GM21619 (cell line): ENCODE data around the gene UBA52.
"Not testable (repeated sequence)": the region's sequence is repeated elsewhere in the genome, so short reads cannot be mapped to it uniquely, and the experiment has no call there.

ENCODE experiments used
- ATAC-seq: cut with Tn5 transposase; IDR thresholded peaks from one replicate; pipeline ENCODE4 v1.9.1; 2021; ENCODE audit not compliant: unreplicated experiment

Gene UBA52

DNA sequence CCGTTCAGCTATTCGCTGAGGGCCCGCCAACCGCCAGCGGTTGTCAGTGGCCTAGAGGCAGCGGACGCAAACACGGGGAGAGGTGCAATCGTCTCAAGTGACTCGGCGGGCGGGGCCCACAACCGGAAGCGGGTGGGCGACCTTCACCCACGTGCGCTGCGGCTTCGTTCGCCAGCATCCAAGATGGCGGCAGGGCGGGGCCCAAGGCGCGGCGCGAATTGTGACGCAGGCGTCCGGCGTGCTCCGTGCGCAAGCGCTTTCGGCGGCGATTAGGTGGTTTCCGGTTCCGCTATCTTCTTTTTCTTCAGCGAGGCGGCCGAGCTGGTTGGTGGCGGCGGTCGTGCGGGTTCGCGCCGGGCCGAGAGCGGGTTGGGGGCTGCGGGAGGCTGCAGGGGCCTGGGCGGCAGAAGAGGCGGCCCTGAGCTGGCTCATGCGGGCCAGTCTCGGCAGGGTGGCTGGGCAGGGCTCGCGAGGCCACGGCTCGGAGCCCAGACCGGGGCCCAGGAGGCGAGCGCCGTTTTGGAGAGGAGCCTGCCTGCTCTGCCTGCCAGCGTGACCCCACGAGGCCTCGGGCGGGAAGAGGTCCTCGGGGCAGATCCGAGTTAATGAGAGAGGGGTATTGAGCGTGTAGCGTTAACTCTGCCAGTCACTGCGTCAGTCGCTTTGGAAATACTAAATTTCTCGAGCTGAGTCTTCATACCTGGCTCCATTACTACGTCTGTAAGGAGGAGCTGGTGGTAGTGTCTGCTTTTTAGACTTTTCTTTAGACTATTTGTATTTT lies at the start of gene UBA52:
UBA52 (plus strand) TSS at position 294 of the 781 bp plus-strand sequence. CDS start 1,444 bp downstream, outside the sequence.
- peak; percentile 85 for ATAC-seq

DNA sequence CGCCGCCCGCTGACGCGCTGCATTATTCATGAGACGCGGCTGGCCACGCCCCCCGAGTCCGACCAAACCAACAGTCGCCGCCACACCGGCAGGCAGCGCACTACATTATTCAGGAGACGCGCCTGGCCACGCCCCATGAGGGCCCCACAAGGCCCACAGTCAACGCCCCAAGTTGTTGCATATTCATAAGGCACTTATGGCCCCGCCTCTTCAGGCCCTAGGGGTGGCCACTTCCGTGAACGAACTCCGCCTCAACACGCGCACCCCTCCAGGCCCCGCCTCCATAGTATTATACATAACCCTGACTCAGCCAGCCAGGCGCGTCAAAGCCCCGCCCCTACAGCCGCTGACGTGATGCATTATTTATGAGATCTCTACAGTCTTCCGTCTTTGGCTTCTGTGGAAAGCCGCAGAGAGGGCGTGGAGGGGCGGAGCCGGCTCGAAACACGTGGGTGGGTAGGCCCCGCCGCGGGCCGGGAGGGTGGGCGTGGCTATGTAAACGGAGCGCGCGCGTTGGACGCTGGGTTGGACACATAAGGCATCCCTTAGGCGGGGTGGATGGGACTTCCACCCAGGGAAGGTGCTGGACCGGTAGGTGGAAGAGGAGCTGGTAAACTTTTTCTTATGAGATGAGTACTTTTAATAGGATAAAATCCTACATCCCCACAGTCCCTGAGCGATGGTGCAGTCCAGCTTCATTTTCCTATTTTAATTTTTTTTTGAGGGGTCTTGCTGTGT lies 49.4 kb upstream of the UBA52 start:
- ATAC-seq = peak; percentile 79

- ATAC-seq = not testable (repeated sequence)
Observed at GRCh38 chr19:18522862-18523440, 48.7 kb upstream of the UBA52 start.

DNA sequence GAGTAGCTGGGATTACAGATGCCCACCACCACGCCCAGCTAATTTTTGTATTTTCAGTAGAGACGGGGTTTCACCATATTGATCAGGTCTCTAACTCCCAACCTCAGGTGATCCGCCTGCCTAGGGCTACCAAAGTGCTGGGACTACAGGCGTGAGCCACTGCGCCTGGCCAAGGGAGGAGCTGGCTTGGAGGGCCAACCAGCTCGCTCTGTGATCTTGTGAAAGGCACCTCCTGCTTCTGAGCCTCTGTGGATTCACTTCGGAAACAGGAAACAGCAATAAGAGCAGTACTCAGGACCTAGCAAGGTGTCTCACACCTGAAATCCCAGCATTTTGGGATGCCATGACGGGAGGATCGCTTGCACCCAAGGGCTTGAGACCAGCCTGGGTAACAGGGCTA lies 47.8 kb upstream of the UBA52 start:
- ATAC-seq = no peak

- no peak for ATAC-seq
Observed at GRCh38 chr19:18526316-18526715, 45.3 kb upstream of the UBA52 start.

- ATAC-seq = no peak
Observed at GRCh38 chr19:18529782-18530181, 41.9 kb upstream of the UBA52 start.

DNA sequence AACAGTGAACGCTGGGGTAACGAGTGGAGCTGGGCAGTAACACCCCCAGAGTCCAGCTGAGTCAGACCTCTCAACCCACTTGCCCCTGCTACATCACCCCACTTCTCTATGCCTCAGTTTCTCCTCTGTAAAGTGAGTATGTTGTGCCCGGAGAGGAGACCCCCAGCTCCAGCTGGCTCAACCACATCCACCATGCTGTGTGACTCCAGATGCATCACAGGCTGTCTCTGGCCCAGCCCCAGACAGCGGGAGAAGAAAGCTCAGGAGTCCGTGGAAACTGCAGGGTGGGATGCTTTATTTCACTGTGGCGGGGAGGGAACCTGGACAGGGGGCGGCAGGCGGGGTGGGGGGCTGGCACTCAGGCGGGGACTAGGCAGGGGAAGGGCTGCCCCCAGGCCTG lies 40.2 kb upstream of the UBA52 start:
- no peak for ATAC-seq

- no peak for ATAC-seq
Observed at GRCh38 chr19:18532168-18532890, 39.3 kb upstream of the UBA52 start.

GRCh38 chr19:18533058-18533457 lies 38.6 kb upstream of the UBA52 start:
- no peak for ATAC-seq

GRCh38 chr19:18536475-18536874 lies 35.2 kb upstream of the UBA52 start:
- no peak for ATAC-seq

DNA sequence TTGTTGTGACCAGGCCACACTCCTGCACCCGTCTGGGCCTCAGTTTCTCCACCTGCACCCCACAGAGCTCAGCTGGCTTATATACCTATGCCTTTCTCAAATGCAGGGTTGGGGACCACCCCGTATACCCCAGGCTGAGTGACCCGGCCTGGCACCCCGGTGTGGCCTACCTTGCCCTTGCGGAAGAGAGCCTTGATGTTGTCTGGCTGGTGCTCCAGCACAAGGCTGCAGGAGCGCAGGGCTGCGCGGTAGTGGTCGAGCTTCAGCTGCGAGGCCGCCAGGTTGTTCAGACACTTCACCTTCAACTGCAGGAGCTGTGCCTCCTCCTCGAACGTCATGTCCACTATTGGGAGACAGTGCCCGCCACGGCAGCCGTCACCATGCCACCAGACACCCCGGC lies 34.2 kb upstream of the UBA52 start:
- no peak for ATAC-seq

- ATAC-seq = no peak
Observed at GRCh38 chr19:18538115-18538514, 33.5 kb upstream of the UBA52 start.

GRCh38 chr19:18539372-18539771 lies 32.3 kb upstream of the UBA52 start:
- ATAC-seq = no peak

GRCh38 chr19:18540200-18540599 lies 31.5 kb upstream of the UBA52 start:
- ATAC-seq = not testable (repeated sequence)

GRCh38 chr19:18541258-18541991 lies 30.2 kb upstream of the UBA52 start:
- ATAC-seq = no peak

GRCh38 chr19:18541992-18542940 lies 29.4 kb upstream of the UBA52 start:
- ATAC-seq = no peak

- peak; percentile 83 for ATAC-seq
Observed at GRCh38 chr19:18542941-18543813, 28.5 kb upstream of the UBA52 start, which contains the start of gene FKBP8. TSS of gene FKBP8 (minus strand) at chr19:18543573. CDS start at chr19:18541970, 1,603 bp downstream.

DNA sequence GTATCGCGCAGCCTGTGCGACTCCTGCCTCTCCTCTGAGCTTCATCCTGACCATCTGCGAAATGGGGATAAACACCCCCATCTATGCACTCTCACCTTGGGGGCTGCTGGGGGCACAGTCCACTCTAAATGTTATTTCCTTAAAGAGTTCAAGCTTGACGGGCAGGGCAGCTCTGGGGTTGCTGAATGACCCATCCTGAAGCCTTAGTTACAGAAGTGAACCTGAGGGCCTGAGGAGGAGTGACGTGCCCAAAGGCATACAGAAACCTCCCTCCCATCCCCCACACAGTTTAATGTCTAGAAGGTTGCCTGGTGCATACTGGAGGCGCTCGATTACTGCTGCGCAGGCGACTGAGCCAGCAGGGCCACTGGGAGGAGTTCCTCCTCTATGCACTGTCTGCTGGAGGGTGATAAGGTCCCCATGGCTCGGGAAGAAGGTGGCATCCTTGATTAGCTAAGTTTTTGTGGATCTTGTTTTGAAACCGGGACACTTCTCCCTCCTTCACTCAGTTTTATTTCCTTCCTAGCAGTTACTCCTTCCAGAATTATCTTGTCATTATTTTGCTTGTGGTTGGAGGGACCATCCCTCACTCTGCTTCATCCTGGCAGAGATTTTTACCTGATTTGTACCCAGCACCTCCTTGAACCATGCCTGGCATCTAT lies 27.7 kb upstream of the UBA52 start:
- ATAC-seq = peak; percentile 71
